Kidney glomerular epithelial cell (primary cell): ENCODE measurements around the gene CHKB.
"Not testable (repeated sequence)": the region's sequence is repeated elsewhere in the genome, so short reads cannot be mapped to it uniquely, and the experiment has no call there.

Experiments
- DNase-seq: peaks from one replicate; lab custom pipeline; 2025; lab: John Stamatoyannopoulos, UW

CHKB gene

GRCh38 chr22:50582493-50583293 is at the start of gene CHKB:
CHKB (minus strand) TSS chr22:50582849; CDS start chr22:50582781, 68 bp downstream.
- peak; percentile 97 for DNase-seq

GRCh38 chr22:50630376-50630775 is 47.7 kb upstream of the CHKB start:
- no peak for DNase-seq

- DNase-seq: no peak
Measured at GRCh38 chr22:50628543-50629134, 46.0 kb upstream of the CHKB start.

GRCh38 chr22:50627642-50628542 is 45.2 kb upstream of the CHKB start, which contains the start of gene ARSA:
ARSA (minus strand) TSS chr22:50628152; CDS start chr22:50627779, 373 bp downstream.
- peak; percentile 56 for DNase-seq

GRCh38 chr22:50626850-50627641 is 44.4 kb upstream of the CHKB start:
- DNase-seq: no peak

- no peak for DNase-seq
Measured at GRCh38 chr22:50626314-50626849, 43.7 kb upstream of the CHKB start.

GRCh38 chr22:50625568-50626313 is 43.1 kb upstream of the CHKB start:
- DNase-seq: no peak

GRCh38 chr22:50625131-50625567 is 42.5 kb upstream of the CHKB start:
- no peak for DNase-seq

GRCh38 chr22:50624347-50625130 is 41.9 kb upstream of the CHKB start:
- DNase-seq: no peak

GRCh38 chr22:50622723-50623327 is 40.2 kb upstream of the CHKB start:
- no peak for DNase-seq

- no peak for DNase-seq
Measured at GRCh38 chr22:50621948-50622722, 39.5 kb upstream of the CHKB start.

GRCh38 chr22:50621356-50621880 is 38.8 kb upstream of the CHKB start:
- DNase-seq: no peak

GRCh38 chr22:50620593-50621355 is 38.1 kb upstream of the CHKB start:
- peak; percentile 43 for DNase-seq

GRCh38 chr22:50614296-50614695 is 31.6 kb upstream of the CHKB start:
- not testable (repeated sequence) for DNase-seq

GRCh38 chr22:50613291-50613981 is 30.8 kb upstream of the CHKB start:
- no peak for DNase-seq

- no peak for DNase-seq
Measured at GRCh38 chr22:50612528-50613221, 30.0 kb upstream of the CHKB start.
